ENCODE measurements around the gene PRR35.

PRR35 gene

GRCh38 chr16:582614-583331 lies 22.6 kb downstream of the PRR35 start:
- DNase-seq = no peak

- no peak for DNase-seq
These were observed 23.2 kb downstream of the PRR35 start for GRCh38 chr16:583470-583814.

- DNase-seq = no peak
These were observed 23.8 kb downstream of the PRR35 start for GRCh38 chr16:583815-584591.

GRCh38 chr16:585351-585750 lies 25.2 kb downstream of the PRR35 start:
- DNase-seq = peak; percentile 62

- DNase-seq = no peak
These were observed 26.0 kb downstream of the PRR35 start for GRCh38 chr16:586047-586644.

- no peak for DNase-seq
These were observed 26.7 kb downstream of the PRR35 start for GRCh38 chr16:586645-587590.

GRCh38 chr16:588639-588888 lies 28.4 kb downstream of the PRR35 start:
- DNase-seq = peak; percentile 58

- DNase-seq = peak; percentile 97
These were observed 28.9 kb downstream of the PRR35 start for GRCh38 chr16:588889-589657.

- peak; percentile 99 for DNase-seq
These were observed 29.5 kb downstream of the PRR35 start, which contains the start of gene RAB40C for GRCh38 chr16:589658-590187. TSS of gene RAB40C (plus strand) at chr16:590066. CDS start at chr16:590292, 226 bp downstream.

GRCh38 chr16:590188-590814 lies 30.1 kb downstream of the PRR35 start:
- peak; percentile 64 for DNase-seq

GRCh38 chr16:590815-591200 lies 30.6 kb downstream of the PRR35 start:
- DNase-seq = no peak

GRCh38 chr16:591231-591630 lies 31.0 kb downstream of the PRR35 start:
- no peak for DNase-seq

GRCh38 chr16:591892-592517 lies 31.8 kb downstream of the PRR35 start:
- DNase-seq = no peak

- peak; percentile 32 for DNase-seq
These were observed 32.5 kb downstream of the PRR35 start for GRCh38 chr16:592518-593306.

- peak; percentile 88 for DNase-seq
These were observed 33.2 kb downstream of the PRR35 start for GRCh38 chr16:593406-593805.

GRCh38 chr16:593807-594206 lies 33.6 kb downstream of the PRR35 start:
- no peak for DNase-seq

GRCh38 chr16:595094-595528 lies 34.9 kb downstream of the PRR35 start:
- DNase-seq = no peak

- no peak for DNase-seq
These were observed 35.9 kb downstream of the PRR35 start for GRCh38 chr16:595942-596735.

- no peak for DNase-seq
These were observed 36.5 kb downstream of the PRR35 start for GRCh38 chr16:596736-597060.

Data from NCI-H146 (cell line).